Renal cortical epithelial cell (primary cell): Measurements from ENCODE around the gene MOB3B. TPM values are rescaled to one million over a fixed set of nuclear protein-coding genes. Genes with fewer than 3 reads are reported as not detected.
"Not testable (repeated sequence)": the region's sequence is repeated elsewhere in the genome, so short reads cannot be mapped to it uniquely, and the experiment has no call there.

Experiments used
- DNase-seq: peaks from one replicate; pipeline ENCODE4 v3.0.0-alpha.2; 2011; ENCODE audit warnings: low read depth
- total RNA-seq: library from RNA; depleted of rRNA; stranded (reverse); fragments of >200 nt; gene quantifications from 2 replicates; pipeline ENCODE4 v1.2.3, GENCODE V29; 2014

Gene MOB3B
- total RNA-seq, 1 donor from 2014 or later, result 1.4 TPM

- DNase-seq, result no peak
Observed at GRCh38 chr9:27475057-27475595, 54.5 kb downstream of the MOB3B start.

GRCh38 chr9:27474305-27474704 lies 55.3 kb downstream of the MOB3B start:
- no peak for DNase-seq

- peak; percentile 33 for DNase-seq
Observed at GRCh38 chr9:27473111-27473529, 56.5 kb downstream of the MOB3B start.

GRCh38 chr9:27472195-27472594 lies 57.4 kb downstream of the MOB3B start:
- DNase-seq, result no peak

- no peak for DNase-seq
Observed at GRCh38 chr9:27471789-27472188, 57.8 kb downstream of the MOB3B start.

GRCh38 chr9:27471366-27471765 lies 58.2 kb downstream of the MOB3B start:
- DNase-seq, result no peak

GRCh38 chr9:27470291-27470856 lies 59.2 kb downstream of the MOB3B start:
- no peak for DNase-seq

GRCh38 chr9:27469550-27469949 lies 60.1 kb downstream of the MOB3B start:
- DNase-seq, result no peak

- no peak for DNase-seq
Observed at GRCh38 chr9:27468462-27469110, 61.0 kb downstream of the MOB3B start.

- no peak for DNase-seq
Observed at GRCh38 chr9:27468000-27468399, 61.6 kb downstream of the MOB3B start.

- no peak for DNase-seq
Observed at GRCh38 chr9:27467486-27467885, 62.1 kb downstream of the MOB3B start.

GRCh38 chr9:27466516-27466915 lies 63.1 kb downstream of the MOB3B start:
- not testable (repeated sequence) for DNase-seq

- not testable (repeated sequence) for DNase-seq
Observed at GRCh38 chr9:27464950-27465349, 64.7 kb downstream of the MOB3B start.

- DNase-seq, result no peak
Observed at GRCh38 chr9:27462846-27463245, 66.8 kb downstream of the MOB3B start.

GRCh38 chr9:27462434-27462833 lies 67.2 kb downstream of the MOB3B start:
- no peak for DNase-seq

- no peak for DNase-seq
Observed at GRCh38 chr9:27460226-27461023, 69.2 kb downstream of the MOB3B start.

GRCh38 chr9:27457445-27457844 lies 72.2 kb downstream of the MOB3B start:
- no peak for DNase-seq

GRCh38 chr9:27453860-27454553 lies 75.6 kb downstream of the MOB3B start:
- DNase-seq, result no peak

GRCh38 chr9:27451207-27451797 lies 78.3 kb downstream of the MOB3B start:
- DNase-seq, result no peak

GRCh38 chr9:27450752-27451151 lies 78.9 kb downstream of the MOB3B start:
- DNase-seq, result no peak

GRCh38 chr9:27448356-27448755 lies 81.3 kb downstream of the MOB3B start:
- not testable (repeated sequence) for DNase-seq
